Colonic mucosa (tissue), 4 donors: ENCODE measurements around the gene CFP. TPM values are rescaled to one million over a fixed set of nuclear protein-coding genes. Genes with fewer than 3 reads are reported as not detected.

Experiments used
- DNase-seq: peaks from one replicate; pipeline ENCODE4 v3.0.0-alpha.2; 2020
- H3K27ac ChIP-seq: fragments of 200-600 bp; one replicate; pipeline ENCODE4 v1.8.0; 2021
- H3K27me3 ChIP-seq: fragments of 200-600 bp; one replicate; pipeline ENCODE4 v1.8.0; 2021
- H3K36me3 ChIP-seq: fragments of 200-600 bp; one replicate; pipeline ENCODE4 v1.8.0; 2021
- H3K4me1 ChIP-seq: fragments of 200-600 bp; one replicate; pipeline ENCODE4 v1.8.0; 2021; ENCODE audit warnings: mild to moderate bottlenecking
- H3K4me3 ChIP-seq: fragments of 200-600 bp; one replicate; pipeline ENCODE4 v1.8.0; 2021
- H3K9ac ChIP-seq, 2 donors: one replicate each; pipeline ENCODE4 v1.7.0; 2013; ENCODE audit warnings: control low read depth in 2 of 2, low read depth in 2 of 2, low read length in 2 of 2
- H3K9me3 ChIP-seq: fragments of 200-600 bp; one replicate; pipeline ENCODE4 v1.8.0; 2021
- CTCF ChIP-seq: fragments of 200-600 bp; IDR thresholded peaks from one replicate; pipeline ENCODE4 v1.8.0; 2022; ENCODE audit warnings: antibody characterized with exemption, mild to moderate bottlenecking
- intact Hi-C: fragments of 100-400 bp; cut with DNase I; formaldehyde crosslinking; loops from one replicate; pipeline ENCODE4 v1.14.1; 2022
- total RNA-seq, 2 donors: library from RNA; stranded (reverse); fragmentation: NEBNext Ultra II Directional in 1 of 2; extraction: Animal tissue kit (Norgen Biotek cat#: 25700) in 1 of 2; gene quantifications; one replicate each; pipeline ENCODE4 v1.2.1, GENCODE V29; 2021
- donor health status: healthy.
- donor health status: DM: no; HTN: no; CAD: no.
- donor health status: DM: no; HTN: no; CAD: no.

The CFP gene
- total RNA-seq, 2 donors from 2014 or later = 1.1 to 4.1 TPM

GRCh38 chrX:47583240-47583861 lies 46.4 kb downstream of the CFP start:
- no peak for DNase-seq

GRCh38 chrX:47581731-47582647 lies 47.7 kb downstream of the CFP start, which contains the start of gene TIMP1:
TIMP1 (plus strand) TSS chrX:47582436; CDS start chrX:47583416, 980 bp downstream.
- Histone ChIP-seq H3K9me3 (no peaks in the 10 kb centered on the region), H3K27ac (peak within 1 kb of the TSS; percentile 40), H3K4me1 (no peaks in the 10 kb centered on the region), H3K9ac (peak within 1 kb of the TSS; percentile 58 to 73), H3K36me3 (no peaks in the 10 kb centered on the region), H3K4me3 (peak within 1 kb of the TSS; percentile 33), H3K27me3 (no peaks in the 10 kb centered on the region)
- intact Hi-C loops = no loop called here
- no peak for TF ChIP-seq CTCF
- peak; percentile 84 for DNase-seq

More at GRCh38 chrX:47583240-47583861, 46.4 kb downstream of the CFP start:
- Histone ChIP-seq H3K27me3 (no peaks in the 10 kb centered on the region), H3K4me3 (peak overlapping the region; percentile 13), H3K9ac (peak overlapping the region in 1 of 2 donors; percentile 39), H3K27ac (no peak overlapping the region), H3K4me1 (no peaks in the 10 kb centered on the region), H3K36me3 (no peaks in the 10 kb centered on the region), H3K9me3 (no peaks in the 10 kb centered on the region)
- TF ChIP-seq CTCF = no peak
- intact Hi-C loops = no loop called here

- Histone ChIP-seq H3K9ac (no peak overlapping the region), H3K9me3 (no peaks in the 10 kb centered on the region), H3K4me1 (no peaks in the 10 kb centered on the region), H3K4me3 (no peak overlapping the region), H3K36me3 (no peaks in the 10 kb centered on the region), H3K27ac (no peak overlapping the region), H3K27me3 (no peaks in the 10 kb centered on the region)
- no peak for TF ChIP-seq CTCF
- no peak for DNase-seq
- intact Hi-C loops = no loop called here
These were observed 50.2 kb downstream of the CFP start for GRCh38 chrX:47579537-47579936.

GRCh38 chrX:47578692-47579091 lies 51.0 kb downstream of the CFP start:
- Histone ChIP-seq H3K27ac (no peak overlapping the region), H3K9me3 (no peaks in the 10 kb centered on the region), H3K4me3 (no peak overlapping the region), H3K36me3 (no peaks in the 10 kb centered on the region), H3K4me1 (no peaks in the 10 kb centered on the region), H3K27me3 (no peaks in the 10 kb centered on the region), H3K9ac (no peak overlapping the region)
- DNase-seq = no peak
- TF ChIP-seq CTCF = no peak
- intact Hi-C loops = no loop called here

- no peak for TF ChIP-seq CTCF
- H3K36me3 ChIP-seq = no peaks in the 10 kb centered on the region
- H3K9me3 ChIP-seq = no peaks in the 10 kb centered on the region
- H3K9ac ChIP-seq = no peak overlapping the region
- intact Hi-C loops = no loop called here
- H3K4me1 ChIP-seq = no peaks in the 10 kb centered on the region
- H3K27me3 ChIP-seq = no peaks in the 10 kb centered on the region
- DNase-seq = no peak
- no peak overlapping the region for H3K27ac ChIP-seq
- no peak overlapping the region for H3K4me3 ChIP-seq
These were observed 51.8 kb downstream of the CFP start for GRCh38 chrX:47577901-47578300.
